Nephron (organoid): ENCODE measurements around the gene FNDC3B.

Experiments
- H3K27ac Mint-ChIP-seq, 3 experiments: 2 replicates each; pipeline ENCODE4 v1.8.0; 2020; ENCODE audit warnings: mixed read lengths in 3 of 3, mild to moderate bottlenecking in 2 of 3, moderate library complexity in 1 of 3
- H3K27me3 Mint-ChIP-seq: 2 replicates; pipeline ENCODE4 v1.8.0; 2021; ENCODE audit warnings: low read depth, mild to moderate bottlenecking, moderate library complexity, mixed read lengths
- H3K36me3 Mint-ChIP-seq: 2 replicates; pipeline ENCODE4 v1.8.0; 2020; ENCODE audit warnings: low read depth, mixed read lengths
- H3K4me1 Mint-ChIP-seq: 2 replicates; pipeline ENCODE4 v1.8.0; 2020; ENCODE audit warnings: mixed read lengths
- H3K4me3 Mint-ChIP-seq, 3 experiments: 2 replicates each; pipeline ENCODE4 v1.8.0; 2020; ENCODE audit warnings: mild to moderate bottlenecking in 3 of 3, mixed read lengths in 3 of 3, moderate library complexity in 2 of 3
- H3K9me3 Mint-ChIP-seq: 2 replicates; pipeline ENCODE4 v1.8.0; 2020; ENCODE audit warnings: mixed read lengths
- TF ChIP-seq, protein P1 (sequence below), 3 experiments: fragments of 200-600 bp; sonication (generic); IDR thresholded peaks; one replicate each; pipeline ENCODE4 v1.5.0; 2021; ENCODE audit warnings: antibody characterized with exemption in 3 of 3; ENCODE audit not compliant: unreplicated experiment in 3 of 3

Gene FNDC3B

DNA sequence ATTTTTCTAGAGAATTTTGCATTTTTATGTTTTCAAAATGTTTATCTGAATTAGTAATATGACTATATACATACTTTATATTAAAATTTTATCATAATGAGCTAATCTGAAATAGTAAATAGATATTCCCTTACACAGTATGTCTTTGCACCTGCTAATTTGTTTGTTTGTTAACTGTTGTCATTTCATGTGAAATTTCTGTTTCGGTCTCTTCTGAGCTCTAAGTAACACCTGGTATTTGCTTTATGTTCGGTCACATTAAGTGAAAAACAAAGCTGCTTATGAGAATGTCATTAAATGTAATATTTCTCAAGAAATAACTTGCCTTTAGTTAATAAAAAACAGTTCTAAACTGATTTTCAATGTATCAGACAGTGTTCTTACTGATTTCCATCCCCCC lies 61.1 kb downstream of the FNDC3B start:
- H3K27me3 Mint-ChIP-seq, result no peaks in the 10 kb centered on the region
- TF ChIP-seq, protein P1, sequence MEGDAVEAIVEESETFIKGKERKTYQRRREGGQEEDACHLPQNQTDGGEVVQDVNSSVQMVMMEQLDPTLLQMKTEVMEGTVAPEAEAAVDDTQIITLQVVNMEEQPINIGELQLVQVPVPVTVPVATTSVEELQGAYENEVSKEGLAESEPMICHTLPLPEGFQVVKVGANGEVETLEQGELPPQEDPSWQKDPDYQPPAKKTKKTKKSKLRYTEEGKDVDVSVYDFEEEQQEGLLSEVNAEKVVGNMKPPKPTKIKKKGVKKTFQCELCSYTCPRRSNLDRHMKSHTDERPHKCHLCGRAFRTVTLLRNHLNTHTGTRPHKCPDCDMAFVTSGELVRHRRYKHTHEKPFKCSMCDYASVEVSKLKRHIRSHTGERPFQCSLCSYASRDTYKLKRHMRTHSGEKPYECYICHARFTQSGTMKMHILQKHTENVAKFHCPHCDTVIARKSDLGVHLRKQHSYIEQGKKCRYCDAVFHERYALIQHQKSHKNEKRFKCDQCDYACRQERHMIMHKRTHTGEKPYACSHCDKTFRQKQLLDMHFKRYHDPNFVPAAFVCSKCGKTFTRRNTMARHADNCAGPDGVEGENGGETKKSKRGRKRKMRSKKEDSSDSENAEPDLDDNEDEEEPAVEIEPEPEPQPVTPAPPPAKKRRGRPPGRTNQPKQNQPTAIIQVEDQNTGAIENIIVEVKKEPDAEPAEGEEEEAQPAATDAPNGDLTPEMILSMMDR (IDR thresholded peaks at IDR 0.05; ENCODE audit: unreplicated experiment in 3 of 3), result no peak

DNA sequence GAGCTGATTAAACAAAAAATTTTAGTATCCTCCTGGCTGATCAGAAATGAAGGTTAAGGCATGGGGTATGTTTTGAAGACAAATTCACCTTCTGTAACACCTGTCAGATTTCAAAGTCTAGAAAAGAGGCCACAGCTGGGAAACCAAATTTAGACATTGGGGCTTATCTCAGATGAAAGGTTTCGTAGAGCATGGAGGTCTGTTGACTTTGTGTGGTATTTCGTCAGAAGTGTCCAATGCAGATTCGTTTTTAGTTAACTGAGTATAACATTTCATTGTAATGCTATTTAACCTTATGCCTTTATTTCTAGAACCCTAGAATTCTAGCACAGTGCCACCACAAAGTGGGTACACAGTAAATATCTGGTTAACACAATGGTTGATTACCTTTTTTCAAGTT lies 61.7 kb downstream of the FNDC3B start:
- Mint-ChIP-seq H3K27ac (peak overlapping the region in 2 of 3 experiments; percentile 72 to 92), H3K27me3 (no peaks in the 10 kb centered on the region), H3K36me3 (peaks cover 3% of the 10 kb centered on the region), H3K4me3 (no peak overlapping the region), H3K4me1 (peaks cover 88% of the 10 kb centered on the region), H3K9me3 (no peaks in the 10 kb centered on the region)
- TF ChIP-seq, protein P1 (IDR thresholded peaks at IDR 0.05; ENCODE audit: unreplicated experiment in 3 of 3), result no peak

More for the DNA sequence above, 61.1 kb downstream of the FNDC3B start:
- H3K9me3 Mint-ChIP-seq, result no peaks in the 10 kb centered on the region
- no peak overlapping the region for H3K4me3 Mint-ChIP-seq
- H3K36me3 Mint-ChIP-seq, result peaks cover 3% of the 10 kb centered on the region
- H3K4me1 Mint-ChIP-seq, result peaks cover 87% of the 10 kb centered on the region
- no peak overlapping the region for H3K27ac Mint-ChIP-seq

DNA sequence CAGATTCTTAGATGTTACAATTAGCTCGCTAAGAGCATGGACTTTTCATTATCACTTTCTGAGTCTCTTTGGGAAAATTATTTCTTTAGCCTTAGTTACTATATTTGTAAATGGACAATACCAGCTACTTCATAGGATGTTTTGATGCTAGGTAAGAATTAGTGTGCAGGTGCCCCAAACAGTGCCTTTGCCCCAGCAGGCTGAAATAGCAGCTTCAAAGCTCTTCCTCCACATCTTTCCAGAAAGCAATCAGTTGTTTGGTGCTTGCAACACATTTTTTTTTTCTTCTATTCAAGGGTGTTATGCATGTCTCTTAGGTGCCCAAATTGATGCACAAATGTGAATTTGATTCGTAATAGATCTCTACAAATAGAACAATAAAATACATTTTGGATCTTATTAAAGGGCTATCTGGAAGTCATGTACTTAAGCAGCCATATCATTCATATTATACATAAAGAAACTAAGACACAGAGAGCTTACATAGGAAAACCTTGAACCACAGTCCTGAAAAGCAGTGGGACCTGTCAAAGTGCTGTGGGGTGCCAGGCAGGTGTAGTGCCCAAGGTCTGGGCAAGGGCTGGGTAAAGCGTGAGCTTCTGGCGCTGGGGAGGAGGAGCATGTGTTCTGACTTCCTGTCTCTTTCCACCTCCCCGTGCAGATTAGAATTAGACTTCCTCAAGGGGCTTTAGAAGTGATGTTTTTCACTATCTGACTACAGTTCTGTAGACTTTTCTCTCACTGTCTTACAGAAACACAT lies 62.9 kb downstream of the FNDC3B start:
- H3K27ac Mint-ChIP-seq, result peak overlapping the region; percentile 67 to 92 (median 77)
- no peaks in the 10 kb centered on the region for H3K27me3 Mint-ChIP-seq
- peaks cover 91% of the 10 kb centered on the region for H3K4me1 Mint-ChIP-seq
- TF ChIP-seq, protein P1 (IDR thresholded peaks at IDR 0.05; ENCODE audit: unreplicated experiment in 3 of 3), result no peak
- H3K36me3 Mint-ChIP-seq, result peaks cover 6% of the 10 kb centered on the region
- no peaks in the 10 kb centered on the region for H3K9me3 Mint-ChIP-seq
- no peak overlapping the region for H3K4me3 Mint-ChIP-seq

DNA sequence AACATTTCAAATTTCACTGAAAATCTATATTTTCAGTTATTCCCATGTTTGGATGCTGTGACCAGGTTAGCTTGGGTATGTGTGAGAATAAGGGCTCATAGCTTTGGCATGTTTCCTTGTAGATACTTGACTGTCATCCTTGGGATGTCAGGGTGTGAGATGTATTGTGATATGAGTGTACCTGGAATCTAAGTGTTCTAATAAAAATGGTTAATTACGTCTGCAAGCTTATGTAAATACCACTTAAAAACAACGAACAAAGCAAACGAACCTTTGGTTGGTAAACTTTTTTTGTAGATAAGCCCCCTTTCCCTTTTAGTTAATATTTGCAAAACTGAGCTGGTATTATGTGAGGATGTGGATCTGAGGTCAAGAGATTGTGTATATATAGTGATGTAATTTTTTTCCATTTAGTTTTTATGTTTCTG lies 63.5 kb downstream of the FNDC3B start:
- Mint-ChIP-seq H3K27me3 (no peaks in the 10 kb centered on the region), H3K9me3 (no peaks in the 10 kb centered on the region), H3K4me3 (no peak overlapping the region), H3K27ac (peak overlapping the region; percentile 67 to 92 (median 77)), H3K4me1 (peaks cover 92% of the 10 kb centered on the region), H3K36me3 (peaks cover 9% of the 10 kb centered on the region)
- TF ChIP-seq, protein P1 (IDR thresholded peaks at IDR 0.05; ENCODE audit: unreplicated experiment in 3 of 3), result no peak

DNA sequence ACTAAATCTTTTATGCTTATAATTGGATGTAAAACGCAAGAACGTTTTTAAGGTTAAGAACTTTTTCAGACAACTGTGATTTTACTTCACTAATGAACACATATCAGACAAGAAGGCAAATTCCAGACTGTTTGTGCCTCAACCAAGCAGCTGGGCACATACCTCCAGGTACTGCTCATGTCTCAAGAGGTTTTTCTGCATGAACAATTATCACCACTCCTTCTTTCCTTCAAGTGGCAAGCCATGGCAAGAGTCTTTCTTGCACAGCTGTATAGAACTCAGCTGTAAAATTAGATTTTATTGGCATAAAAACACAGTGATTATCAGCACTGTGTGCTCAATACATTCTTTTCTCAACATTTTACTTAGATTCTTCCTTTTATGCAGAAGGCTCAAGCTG lies 64.3 kb downstream of the FNDC3B start:
- H3K4me1 Mint-ChIP-seq, result peaks cover 91% of the 10 kb centered on the region
- TF ChIP-seq, protein P1 (IDR thresholded peaks at IDR 0.05; ENCODE audit: unreplicated experiment in 3 of 3), result no peak
- peaks cover 9% of the 10 kb centered on the region for H3K36me3 Mint-ChIP-seq
- no peaks in the 10 kb centered on the region for H3K27me3 Mint-ChIP-seq
- H3K9me3 Mint-ChIP-seq, result no peaks in the 10 kb centered on the region
- no peak overlapping the region for H3K4me3 Mint-ChIP-seq
- H3K27ac Mint-ChIP-seq, result peak overlapping the region; percentile 67 to 92 (median 77)
